CMK (cell line): ENCODE results near the gene MEIS2.

Experiments used
- DNase-seq: peaks from one replicate; pipeline ENCODE4 v3.0.0-alpha.2; 2010; ENCODE audit warnings: low read depth

Gene MEIS2

GRCh38 chr15:36875740-36876334, 224.5 kb downstream of the MEIS2 start:
- DNase-seq, result no peak

DNA sequence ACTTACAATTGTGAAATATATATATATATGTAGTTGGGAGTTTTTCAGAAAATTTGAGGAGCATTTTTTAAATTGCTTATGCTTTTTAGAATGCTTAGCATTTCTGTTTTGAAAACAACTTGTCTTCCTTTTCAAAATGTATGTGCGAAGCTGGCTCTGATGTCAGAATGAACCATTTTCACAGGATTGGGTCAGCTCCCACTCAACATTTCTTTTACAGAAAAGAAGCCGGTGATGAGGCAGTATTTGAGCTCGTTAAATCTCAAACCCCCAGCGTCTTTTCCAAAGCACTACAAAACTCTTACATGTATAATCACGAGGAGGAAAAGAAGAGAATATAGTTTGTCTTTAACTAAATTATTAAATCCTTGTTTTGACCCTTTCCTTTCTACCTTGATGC, 225.4 kb downstream of the MEIS2 start:
- DNase-seq, result no peak

- DNase-seq, result no peak
These were observed 232.9 kb downstream of the MEIS2 start for GRCh38 chr15:36867436-36867835.

DNA sequence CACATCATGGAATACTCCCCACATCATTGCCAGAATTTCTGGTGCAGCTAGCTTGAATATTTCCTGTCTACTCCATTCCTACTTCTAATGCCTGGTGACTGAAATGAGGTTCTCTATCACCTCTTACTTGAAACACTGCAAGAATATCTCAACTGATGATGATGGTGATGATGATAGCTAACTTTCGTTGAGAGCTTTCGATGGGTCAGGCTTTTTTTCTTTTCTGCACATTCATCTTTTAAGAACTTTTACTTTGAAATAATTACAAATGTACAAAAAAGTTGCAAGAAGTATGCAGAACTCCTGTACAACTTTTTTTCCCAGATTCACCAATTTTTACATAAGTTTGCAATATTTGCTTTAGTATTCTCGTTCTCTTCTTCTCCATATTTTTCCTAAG, 233.5 kb downstream of the MEIS2 start:
- DNase-seq, result no peak

DNA sequence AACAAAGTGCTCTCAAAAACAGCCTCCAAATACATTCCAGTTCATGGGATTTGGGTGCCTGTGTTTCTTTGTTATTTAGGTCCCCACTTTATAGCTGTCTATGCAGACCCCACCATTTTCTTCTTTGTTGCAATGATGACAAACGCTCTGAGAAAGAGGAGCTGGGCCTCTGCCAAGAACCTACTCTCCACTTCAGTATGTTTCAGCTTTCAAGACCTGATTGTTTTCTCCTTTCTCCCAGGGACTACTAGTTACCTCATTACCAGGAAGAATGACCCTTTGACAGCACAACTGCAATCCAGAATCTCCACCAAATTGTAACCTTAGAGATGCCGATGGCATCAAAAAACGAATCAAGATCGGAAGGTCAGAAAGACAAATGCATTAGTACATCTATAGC, 236.8 kb downstream of the MEIS2 start:
- DNase-seq, result no peak

DNA sequence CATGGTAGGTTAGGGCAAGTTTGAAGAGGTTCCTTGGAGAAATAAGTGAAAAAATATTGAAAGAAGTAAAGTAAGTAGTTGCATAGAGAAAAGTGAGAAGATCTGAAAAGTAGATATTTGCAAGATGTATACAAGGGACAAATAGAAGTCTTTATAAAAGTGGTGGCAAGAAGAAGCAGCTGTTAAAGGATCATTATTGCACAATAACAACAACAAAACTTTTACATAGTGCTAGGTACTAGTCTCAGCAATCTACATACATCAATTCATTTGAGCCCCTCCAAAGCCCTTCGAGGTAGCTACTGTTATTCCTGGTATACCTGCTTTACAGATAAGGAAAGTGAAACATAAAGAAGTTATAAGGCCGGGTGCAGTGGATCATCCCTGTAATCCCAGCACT, 239.6 kb downstream of the MEIS2 start:
- no peak for DNase-seq

DNA sequence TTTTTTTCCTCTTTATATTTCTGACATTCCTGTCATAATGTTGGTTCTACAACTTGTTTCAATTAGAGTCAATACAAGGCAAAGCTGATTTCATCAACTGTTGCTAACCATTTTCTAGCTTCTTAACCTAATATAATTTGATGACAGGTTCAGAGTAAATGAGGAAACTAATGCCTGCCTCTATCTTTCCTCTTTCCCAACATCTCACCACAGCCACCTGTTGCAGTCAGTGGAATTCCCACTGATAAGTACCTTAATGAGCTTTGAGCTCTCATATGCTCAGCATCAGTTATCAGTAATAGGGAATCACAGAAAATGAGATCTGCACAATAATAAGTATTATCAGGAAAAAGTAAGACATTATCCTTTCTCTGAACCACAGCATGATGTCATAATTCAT, 241.9 kb downstream of the MEIS2 start:
- DNase-seq, result no peak

DNA sequence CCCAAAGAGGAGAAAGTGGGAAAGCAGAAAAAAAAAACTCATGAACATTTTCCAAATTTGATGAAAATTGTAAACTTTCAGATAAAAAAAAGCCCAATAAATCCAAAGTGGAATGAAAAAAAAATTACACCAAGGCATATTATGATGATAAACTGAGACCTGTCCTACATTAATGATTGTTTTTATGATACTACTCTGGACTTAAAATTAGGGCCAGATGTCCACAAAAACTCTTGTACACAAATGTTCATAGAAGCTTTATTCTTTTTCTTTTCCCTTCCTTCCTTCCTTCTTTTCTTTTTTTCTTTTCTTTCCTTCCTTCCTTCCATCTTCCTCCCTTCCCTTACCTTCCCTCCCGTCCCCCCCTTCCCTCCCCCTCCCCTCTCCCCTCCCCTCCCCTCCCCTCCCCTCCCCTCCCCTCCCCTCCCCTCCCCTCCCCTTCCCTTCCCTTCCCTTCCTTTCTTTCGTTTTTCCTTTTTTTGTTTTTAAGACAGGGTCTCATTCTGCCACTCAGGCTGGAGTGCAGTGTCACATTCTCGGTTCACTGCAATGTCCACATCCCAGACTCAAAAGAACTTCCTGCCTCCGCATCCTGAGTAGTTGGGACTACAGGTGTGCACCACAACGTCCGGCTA, 243.9 kb downstream of the MEIS2 start:
- no peak for DNase-seq

GRCh38 chr15:36850864-36851263, 249.5 kb downstream of the MEIS2 start:
- DNase-seq, result no peak

DNA sequence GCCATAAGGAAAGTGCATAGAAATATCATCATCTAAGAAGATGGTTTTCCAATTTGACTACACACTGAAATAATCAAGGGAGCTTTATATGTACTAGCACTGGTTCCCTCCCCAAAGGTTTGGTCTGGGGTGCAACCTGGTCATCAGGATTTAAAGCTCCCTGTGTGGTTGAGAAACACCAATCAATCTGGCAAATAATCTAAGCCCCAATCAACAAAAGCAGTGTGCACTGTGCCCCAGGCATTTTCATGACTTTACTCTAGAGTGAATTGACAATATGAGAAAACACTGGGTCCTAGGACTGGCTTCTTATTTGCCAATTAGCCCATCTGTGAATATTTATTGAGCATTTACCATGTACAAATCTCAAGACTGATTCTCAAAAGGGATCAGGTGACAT, 255.1 kb downstream of the MEIS2 start:
- DNase-seq, result no peak

GRCh38 chr15:36844534-36844998, 255.8 kb downstream of the MEIS2 start:
- no peak for DNase-seq

DNA sequence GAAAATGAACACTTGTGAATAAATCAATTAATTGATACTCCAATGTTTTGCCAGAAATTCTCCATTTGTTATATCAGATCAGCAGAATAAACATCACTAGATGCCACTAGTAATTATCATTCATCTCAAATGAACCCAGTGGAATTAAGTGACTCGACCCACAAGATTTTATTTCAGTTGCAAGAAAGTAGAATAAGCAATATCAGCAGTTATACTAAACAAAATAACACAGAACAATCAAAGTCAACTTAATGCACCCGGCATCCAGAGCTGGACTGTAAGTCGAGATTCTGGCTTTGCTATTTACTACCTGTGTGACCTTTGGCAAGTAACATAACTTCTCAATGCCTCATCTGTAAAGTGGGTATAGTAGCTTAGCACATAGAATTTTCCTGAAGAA, 256.5 kb downstream of the MEIS2 start:
- DNase-seq, result no peak

DNA sequence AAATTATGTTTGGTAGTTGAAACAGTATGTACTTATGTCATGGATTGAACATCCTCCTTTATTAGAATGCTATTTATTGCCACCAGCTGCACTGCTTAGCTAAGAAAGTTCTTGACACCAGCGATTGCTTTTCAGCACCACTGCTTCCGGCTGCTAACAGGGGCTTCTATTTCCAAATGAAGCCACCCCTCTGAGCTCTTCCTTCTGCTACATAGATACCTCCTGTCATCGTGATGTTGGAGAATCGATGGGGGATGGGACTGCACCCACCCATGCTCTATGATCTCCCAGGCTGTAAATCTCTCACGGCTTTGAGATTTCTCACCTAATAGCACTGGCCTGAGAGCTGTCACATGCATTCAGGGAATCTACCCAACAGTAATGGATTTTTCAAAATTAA, 259.2 kb downstream of the MEIS2 start:
- DNase-seq, result no peak
